HG02571 (cell line): Measurements from ENCODE around the gene TBC1D25.
A peak's percentile ranks its signal among the peaks of the same experiment; 100 is the strongest.
"Not testable (repeated sequence)": the region's sequence is repeated elsewhere in the genome, so short reads cannot be mapped to it uniquely, and the experiment has no call there.

Source experiments
- ATAC-seq: cut with Tn5 transposase; IDR thresholded peaks from one replicate; pipeline ENCODE4 v1.9.1; 2021; ENCODE audit warnings: mild to moderate bottlenecking, moderate library complexity; ENCODE audit not compliant: unreplicated experiment

Gene TBC1D25

DNA sequence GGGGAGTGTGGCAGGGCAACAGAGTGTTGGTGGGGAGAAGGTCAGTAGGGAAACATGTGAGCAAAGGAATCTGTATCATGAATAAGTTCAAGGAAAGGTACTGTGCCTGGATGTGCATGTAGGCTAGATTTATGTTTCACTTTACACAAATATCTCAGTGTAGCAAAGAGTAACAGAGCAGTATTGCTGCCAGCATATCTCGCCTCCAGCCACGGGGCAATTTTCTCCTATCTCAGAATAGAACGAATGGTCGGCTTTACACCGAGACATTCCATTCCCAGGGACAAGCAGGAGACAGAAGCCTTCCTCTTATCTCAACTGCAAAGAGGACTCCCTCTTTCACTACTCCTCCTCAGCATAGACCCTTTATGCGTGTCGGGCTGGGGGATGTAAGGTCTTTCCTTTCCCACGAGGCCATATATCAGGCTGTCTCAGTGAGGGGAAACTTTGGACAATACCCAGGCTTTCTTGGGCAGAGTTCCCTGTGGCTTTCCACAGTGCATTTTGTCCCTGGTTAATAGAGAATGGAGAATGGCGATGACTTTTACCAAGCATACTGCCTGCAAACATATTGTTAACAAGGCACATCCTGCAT, 16.3 kb downstream of the TBC1D25 start:
- not testable (repeated sequence) for ATAC-seq

DNA sequence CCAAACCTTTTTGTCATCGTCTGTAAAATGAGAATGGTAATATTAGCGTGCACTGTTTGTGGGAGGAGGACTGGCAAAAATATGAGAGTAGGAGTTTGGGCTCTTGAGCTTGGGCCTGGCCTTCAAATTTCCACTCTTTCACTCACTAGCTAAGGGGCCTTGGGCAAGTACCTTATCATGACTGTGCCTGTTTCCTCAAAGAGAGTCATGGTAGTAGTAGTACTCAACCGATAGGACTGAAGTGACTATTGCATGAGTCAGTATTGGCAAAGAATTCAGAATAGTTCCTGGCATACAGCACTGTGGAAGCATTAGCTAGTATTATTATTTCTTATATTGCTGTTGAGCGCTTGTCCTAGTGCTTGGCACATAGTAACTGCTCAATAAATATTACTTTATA, 18.8 kb downstream of the TBC1D25 start:
- ATAC-seq, result no peak

DNA sequence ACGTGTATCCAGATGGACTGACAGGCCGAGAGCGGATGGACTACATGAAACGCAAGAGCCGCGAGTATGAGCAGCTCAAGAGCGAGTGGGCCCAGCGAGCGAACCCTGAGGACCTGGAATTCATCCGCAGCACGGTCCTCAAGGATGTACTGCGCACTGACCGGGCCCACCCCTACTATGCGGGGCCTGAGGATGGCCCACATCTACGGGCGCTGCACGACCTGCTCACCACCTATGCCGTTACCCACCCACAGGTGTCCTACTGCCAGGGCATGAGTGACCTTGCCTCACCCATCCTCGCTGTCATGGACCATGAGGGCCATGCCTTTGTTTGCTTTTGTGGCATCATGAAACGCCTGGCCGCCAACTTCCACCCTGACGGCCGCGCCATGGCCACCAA, 20.1 kb downstream of the TBC1D25 start:
- no peak for ATAC-seq

DNA sequence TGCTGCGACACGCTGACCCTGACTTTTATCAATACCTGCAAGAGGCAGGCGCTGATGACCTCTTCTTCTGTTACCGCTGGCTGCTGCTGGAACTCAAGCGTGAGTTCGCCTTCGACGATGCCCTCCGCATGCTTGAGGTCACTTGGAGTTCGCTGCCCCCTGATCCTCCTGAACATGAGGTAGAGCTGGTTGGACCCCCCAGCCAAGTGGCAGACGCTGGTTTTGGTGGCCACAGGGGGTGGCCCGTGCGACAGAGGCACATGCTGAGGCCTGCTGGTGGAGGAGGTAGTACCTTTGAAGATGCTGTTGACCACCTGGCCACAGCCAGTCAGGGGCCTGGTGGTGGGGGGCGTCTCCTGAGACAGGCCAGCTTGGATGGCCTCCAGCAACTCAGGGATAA, 20.5 kb downstream of the TBC1D25 start:
- ATAC-seq, result no peak

DNA sequence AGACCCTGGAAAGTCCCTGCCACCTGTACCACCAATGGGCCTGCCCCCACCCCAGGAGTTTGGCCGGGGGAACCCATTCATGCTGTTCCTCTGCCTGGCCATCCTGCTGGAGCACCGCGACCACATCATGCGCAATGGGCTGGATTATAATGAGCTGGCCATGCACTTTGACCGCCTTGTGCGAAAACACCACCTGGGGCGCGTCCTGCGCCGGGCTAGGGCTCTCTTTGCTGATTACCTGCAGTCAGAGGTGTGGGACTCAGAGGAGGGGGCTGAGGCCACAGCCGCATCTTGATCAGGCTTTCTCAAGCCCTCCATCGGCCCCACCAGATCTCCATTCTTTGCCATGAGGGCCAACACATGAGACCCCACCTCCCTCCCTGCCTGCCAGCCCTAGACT, 21.2 kb downstream of the TBC1D25 start:
- no peak for ATAC-seq

DNA sequence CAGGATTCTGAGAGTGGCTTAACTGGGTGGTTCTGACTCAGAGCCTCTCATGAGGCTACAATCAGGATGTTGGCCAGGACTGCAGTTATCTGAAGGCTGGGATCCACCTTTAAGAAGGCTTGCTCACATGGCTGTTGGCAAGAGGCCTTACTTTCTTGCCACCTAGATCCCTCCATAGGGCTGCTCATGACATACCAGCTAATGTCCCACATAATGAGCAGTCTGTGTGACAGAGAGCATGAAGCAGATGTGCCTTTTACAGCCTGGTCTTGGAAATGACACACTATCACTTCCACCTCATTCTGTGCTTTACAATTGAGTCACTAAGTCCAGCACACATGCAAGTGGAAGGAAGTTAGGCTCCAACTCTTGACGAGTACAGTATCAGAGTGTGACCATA, 30.4 kb downstream of the TBC1D25 start:
- ATAC-seq, result peak; percentile 26

DNA sequence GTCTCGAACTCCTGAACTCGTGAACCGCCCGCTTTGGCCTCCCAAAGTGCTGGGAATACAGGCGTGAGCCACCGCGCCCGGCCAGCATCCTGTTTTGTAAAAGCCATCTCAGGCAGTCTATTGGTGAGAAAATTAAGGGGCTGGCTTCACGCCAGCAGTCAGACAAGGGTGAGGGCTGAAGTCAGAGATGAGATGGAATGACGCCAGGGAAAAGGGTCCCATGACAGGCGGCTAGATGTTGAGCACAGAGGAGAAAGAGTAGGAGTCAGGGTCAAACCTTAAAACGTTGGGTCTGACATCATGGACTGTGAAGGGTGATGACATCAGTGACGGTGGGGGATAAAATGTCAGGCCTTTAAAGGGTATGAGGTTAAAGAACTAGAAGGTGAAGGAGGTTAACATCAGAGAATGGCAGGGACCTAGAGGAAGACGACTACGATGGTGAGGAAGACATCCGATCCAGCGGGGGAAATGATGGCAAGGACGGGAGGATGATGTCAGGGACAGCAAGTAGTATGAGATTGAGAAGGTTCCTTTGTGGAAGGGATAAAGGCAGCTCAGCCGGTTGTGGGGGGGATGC, 34.3 kb downstream of the TBC1D25 start:
- no peak for ATAC-seq

DNA sequence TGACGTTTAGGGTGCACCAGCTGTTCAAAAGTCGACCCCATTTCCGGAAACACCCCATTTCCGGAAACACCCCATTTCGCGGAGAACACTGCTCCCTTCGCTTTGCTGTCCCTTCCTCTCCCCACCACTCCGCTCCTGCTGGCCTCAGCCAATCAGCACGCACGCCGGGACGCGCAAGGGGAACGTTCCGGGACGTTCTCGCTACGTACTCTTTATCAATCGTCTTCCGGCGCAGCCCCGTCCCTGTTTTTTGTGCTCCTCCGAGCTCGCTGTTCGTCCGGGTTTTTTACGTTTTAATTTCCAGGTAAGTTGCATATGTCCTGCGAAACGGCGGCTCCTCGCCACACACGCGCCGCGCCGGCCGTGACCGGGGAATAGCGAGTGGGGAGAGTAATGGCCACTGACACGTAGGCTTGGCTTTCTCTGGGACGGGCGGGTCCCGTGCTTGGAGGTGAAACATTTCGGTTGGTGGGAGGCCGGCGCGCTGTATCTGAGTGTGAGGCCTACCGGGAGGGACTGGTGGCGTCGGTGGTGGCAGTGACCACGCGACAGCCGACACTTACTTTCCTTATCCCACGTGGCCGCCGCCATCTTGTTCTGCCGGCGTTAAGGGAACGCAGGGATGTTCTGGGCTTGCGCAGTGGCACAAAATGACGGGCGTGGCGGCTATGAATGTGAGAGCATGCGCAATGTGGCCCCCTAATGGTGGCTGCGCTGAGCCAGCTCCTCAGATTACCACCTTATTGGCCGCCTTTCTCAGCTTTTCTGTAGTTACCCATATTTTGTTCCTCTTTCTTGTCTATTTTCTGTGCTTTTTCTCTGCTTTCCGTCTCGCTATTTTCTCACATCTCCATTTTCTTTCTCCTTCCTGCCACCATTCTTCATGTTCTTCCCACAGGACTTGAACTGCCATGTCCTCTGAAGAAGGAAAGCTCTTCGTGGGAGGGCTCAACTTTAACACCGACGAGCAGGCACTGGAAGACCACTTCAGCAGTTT, 35.1 kb downstream of the TBC1D25 start, which contains the start of gene RBM3:
TSS of gene RBM3 (plus strand) at position 215 of the 997 bp plus-strand sequence. CDS start at position 912, 697 bp downstream.
- peak; percentile 90 for ATAC-seq

DNA sequence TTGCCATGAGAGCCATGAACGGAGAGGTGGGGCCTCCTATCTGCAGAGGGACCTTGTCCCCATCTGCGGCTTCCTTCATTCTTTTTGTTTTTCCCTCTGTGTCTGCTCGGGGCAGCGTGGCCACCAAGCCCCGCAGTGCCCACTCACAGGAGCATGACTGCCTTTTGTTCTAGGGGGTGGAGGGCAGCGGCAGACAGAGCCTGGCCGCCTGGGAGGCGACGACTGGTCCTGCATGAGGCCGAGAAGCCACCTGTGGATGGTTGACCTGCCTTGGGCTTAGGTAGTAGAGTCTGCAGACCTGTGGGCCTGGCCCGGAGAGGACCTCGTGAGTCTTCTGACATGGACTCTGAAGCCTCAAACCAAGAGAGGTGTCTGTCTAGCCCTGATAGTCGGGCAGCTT, 36.1 kb downstream of the TBC1D25 start:
- no peak for ATAC-seq

DNA sequence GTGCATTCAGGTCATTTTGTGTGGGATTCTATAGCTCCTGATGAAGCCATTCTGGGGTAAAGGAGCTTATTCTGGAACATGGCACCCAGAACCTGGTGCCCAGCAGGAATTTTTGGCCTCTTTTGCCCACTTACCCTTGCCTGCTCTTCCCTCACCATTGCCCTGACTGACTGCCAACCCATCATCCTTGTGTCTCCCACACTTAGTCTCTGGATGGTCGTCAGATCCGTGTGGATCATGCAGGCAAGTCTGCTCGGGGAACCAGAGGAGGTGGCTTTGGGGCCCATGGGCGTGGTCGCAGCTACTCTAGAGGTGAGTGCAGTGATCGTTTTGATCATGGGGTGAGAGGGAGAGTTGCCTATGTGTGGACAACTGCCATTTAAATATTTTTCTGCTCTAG, 36.6 kb downstream of the TBC1D25 start:
- no peak for ATAC-seq

DNA sequence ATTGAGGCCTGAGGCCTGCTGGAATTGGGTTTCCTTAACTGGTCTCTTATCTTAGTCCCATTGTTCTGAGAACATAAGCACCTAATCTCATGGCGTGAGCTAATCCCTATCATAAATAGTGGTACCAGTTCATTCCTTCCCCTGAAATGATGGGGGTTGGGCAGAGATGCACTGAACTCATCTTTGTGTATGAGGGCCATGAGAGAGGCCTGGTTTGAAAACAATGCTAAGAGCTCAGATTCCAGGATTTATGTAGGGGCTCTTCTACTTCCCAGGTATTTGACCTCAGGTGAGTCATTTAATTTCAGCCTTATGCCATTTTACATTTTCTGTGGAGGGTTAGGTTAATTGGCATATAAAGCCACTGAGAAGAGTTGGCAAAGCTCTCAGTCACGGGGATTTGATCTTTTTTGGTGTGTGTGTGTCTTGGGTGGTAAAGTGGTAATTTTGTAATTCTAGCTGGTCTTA, 39.2 kb downstream of the TBC1D25 start:
- no peak for ATAC-seq

DNA sequence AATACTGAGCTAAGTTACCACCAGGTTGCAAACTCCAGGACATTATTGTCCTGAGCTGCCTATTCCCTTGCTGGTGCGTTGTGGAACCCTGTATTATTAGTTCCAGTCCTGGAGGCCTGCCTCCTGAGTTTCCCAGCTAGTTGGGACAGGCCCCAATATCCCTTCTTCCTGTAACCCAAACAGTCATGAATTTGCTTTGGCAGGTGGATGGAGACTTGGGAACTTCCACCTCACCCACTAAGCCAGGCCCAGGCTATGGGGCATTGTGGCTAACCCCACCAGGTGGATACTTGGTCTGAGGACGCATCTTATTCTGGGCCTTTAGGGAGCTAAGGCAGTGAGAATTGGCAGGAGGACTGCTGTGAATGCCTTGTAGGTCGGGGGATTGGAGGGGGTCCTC, 39.7 kb downstream of the TBC1D25 start:
- no peak for ATAC-seq

DNA sequence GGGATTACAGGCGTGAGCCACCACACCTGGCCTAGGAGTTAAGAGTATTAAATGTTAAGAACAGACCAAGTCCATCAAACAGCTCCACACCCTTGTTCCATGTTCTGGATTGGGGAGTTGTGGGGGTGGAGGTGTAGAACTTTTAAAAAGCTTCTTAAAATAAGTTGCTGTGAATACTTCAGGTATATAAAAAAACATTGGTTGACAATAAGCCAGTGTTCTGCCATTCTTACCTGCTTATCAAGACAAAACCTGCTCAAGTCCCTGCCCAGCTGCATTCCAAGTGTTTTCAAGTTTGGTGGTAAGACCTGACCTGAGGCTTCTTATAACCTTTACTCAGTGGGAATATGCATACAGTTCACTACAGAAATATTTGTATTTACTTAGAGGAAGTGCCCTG, 41.1 kb downstream of the TBC1D25 start:
- no peak for ATAC-seq

DNA sequence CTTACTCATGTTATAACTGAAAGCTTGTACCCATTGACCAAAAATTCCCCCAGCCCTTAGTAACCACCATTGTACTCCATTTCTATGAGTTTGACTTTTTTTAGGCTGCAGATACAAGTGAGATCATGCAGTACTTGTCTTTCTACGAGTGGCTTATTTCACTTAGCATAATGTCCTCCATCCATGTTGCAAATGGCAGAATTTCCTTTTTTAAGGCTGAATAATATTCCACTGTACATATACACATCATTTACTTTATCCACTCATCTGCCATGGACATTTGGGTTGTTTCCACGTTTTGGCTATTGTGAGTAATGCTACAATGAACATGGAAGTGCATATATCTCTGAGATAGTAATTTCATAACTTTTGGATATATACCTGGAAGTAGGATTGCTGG, 45.2 kb downstream of the TBC1D25 start:
- no peak for ATAC-seq

DNA sequence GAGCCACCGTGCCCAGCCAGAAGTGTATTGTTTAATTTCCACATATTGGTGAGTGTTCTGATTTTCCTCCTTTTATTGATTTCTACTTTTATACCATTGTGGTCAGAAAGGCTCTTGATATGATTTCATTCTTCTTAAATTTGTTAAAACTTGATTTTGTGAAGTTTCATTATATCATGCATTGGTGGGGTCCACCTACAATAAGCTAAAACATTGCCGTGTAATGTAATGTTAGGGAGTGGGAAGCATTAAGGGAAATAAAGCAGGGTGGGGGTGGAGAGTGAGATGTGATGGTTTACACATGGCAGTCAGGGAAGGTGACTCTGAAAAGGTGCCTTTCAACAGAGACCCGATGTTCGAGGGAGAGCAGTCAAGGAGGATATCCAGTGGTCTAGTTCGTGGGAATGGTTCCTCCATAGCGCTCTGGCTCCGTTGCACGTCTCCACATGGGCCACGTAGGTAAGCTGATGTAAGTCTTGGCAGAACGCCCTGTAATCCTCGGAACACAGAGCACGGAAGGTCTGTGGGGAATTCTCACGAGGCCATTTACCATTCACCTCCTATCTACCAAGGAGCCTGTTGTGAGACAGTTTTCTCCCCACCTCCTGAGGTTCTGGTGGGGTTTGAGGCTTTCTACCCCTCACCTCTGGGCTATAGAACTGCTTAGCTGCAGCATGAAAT, 50.1 kb downstream of the TBC1D25 start:
- ATAC-seq, result no peak

DNA sequence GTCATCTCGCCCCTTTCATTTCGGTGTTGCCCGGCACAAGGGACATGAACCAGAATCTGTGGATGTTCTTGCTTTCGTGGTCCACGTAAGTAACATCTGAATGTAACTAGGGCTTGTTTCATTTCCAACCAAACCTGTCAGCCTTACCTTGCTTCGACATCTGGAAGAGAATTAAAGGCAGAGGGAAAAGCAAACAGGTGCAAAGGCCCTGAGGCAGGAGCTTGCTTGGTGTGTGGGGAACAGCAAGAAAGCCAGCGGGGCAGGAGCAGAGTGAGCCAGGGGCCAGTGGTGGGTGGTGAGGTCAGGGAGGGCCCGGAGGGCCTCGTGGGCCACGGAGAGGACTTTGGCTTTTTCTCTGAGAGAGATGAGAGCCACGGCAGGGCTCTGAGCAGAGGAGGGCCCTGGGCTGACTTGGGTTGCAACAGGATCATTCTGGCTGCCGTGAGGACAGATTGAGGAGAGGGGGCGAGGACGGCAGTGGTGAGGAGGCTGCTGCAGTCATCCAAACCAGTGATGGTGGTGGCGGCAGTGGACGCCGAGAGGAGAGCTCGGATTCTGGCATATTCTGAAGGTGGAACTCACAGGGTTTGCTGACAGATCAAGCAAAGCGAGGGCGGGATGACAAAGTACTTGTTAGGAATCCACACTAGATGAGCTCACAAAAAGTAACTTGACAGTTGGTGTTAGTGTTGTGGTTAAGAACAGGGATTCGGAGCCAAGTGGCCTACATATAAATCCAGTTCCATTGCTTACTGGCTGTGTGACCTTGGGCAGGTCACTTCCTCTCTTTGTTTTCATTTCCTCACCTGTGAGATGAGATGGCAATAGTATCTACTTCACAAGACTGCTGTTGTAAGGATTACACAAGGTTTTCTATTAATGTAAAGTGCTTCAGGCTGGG, 50.9 kb downstream of the TBC1D25 start:
- no peak for ATAC-seq

DNA sequence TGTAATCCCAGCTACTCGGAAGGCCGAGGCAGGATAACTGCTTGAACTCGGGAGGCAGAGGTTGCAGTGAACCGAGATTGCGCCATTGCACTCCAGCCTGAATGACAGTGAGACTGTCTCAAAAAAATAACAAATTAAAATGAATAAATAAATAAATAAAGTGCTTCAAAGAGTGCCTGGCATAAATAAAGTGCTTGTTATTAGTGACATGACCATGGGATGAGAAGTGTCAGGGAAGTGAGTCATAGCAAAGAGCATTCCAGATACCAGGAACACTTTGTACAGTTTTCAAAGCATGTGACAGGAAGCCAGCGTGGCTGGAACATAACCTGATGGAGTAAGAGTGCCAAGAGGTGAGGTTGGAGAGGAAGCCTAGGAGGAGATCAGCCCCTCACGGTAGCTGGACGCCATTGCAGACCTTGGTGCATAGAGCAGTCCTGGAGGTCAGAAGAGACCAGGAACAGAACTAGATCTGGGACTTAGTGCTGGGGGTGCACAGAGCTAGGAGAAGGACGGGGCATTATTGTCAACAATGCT, 51.8 kb downstream of the TBC1D25 start:
- ATAC-seq, result no peak

DNA sequence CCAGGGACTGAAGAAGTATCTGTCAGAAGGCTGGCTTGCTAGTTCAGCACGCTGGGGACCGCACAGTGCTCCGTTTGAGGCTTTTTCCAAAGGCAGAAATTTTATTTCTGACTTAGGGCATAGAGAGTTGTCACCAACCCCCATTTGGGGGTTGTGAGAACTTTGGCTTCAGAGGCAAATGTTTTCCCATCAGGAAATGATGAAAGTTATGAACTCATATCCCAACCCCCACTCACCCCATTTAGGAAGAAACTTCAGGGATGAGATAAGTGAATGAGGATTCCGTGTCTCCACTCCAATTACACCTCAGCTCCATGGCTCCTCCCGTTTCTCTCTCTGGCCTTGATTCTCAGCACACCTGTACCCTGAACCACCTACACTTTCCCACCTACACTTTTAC, 53.5 kb downstream of the TBC1D25 start:
- ATAC-seq, result no peak

DNA sequence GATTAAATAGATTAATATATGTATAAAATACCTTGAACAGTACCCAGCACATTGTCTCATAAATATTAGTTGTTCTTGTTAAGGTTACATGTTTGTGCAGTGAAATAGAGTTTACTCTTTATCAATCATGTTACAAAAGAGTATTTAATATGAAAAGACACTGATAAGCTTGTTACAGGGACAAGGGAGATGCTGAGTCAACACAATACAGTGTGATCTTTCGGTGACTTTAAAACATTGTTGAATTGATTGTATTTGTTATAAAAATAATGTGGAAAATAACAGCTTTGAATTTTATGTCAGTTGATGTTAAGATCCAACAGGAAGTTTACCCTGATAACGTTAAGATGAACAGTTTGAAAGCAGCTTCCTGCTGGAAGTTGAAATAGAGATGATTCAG, 56.4 kb downstream of the TBC1D25 start:
- no peak for ATAC-seq
